ENCODE data around the gene CA11.

DNA sequence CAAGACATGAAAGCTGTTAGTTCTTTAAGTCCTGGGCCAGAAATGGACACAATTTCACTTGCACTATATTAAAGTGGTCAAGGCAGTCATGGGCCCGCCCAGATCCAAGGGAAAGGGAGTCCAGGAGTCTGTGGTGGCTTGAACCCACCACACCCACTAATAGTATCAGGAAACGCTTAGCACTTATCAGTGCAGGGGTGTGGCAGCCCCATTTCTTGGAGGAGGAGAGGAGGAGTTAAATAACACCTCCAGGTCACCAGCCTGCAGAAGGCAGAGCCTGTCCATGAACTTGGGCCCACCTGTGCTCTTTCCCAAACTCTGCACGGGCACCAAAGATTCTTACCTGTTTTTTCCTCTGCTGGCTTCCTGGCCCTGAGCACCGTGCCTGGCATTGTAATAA, 32.2 kb upstream of the CA11 start:
- TF ChIP-seq EZH2 (IDR thresholded peaks at IDR 0.05; ENCODE audit: borderline replicate concordance, low read depth, low read length, poor library complexity, severe bottlenecking) (no peak), CTCF (conservative IDR thresholded peaks at IDR 0.05; ENCODE audit: low read depth, low read length) (no peak)

Data from A673 (cell line).